ENCODE measurements around the gene FBRSL1.

The FBRSL1 gene

DNA sequence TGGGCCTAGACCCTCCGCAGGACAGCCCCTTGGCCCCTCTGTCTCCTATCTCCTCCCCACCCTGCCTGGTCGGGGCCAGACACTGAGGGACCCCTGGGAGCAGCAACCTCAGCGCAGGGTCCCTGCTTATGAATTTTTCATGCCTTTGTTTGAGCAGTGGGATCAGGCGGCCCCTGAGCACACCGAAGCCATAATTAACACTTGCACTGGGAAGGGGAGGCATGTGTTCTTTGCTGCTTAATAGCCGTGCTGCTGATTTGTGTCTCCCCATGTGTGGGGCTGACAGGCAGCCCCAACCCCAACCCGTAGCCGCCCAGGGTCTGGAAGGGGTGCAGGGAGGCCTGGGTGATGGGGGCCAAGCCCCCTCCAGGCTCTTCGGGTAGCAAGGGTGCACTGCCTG, 52.7 kb downstream of the FBRSL1 start:
- no peak for DNase-seq (ENCODE audit: low read depth)

DNA sequence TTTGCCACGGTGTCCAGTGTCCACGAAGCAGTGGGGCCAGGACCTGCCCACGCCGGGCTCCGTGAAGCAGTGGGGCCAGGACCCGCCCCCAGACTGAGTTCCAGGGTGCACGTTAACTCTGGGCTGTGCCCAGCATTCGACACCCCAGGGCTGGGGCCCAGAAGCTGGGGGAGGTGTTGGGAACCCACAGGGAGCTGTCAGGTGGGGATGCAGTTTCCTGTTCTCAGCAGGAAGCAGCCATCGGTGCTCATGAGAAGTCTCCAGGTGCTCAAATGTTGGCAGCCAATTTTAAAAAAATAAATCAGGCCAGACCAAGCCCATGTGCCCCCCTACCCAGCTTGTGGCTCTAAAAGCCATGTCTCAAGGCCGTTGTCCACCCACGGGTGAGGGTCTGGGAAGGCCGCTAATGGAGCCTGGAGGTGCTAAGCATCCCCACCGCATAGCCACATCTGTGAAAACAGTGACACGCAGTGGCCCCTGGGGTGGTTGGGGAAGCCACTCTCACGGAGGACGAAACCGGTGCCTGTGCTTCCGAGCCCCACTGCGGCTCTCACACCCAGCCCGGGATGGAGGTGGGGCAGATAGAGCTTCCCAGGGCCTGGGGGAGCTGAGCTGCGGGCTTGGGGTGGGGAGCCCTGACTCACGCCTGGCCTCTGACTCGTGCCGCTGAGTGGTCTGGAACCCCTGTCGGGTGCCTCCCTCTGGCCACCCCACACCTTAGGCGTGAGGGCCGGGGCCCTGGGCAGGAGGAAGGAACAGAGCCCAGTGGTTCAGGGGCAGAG, 53.5 kb downstream of the FBRSL1 start:
- no peak for DNase-seq (ENCODE audit: low read depth)

- DNase-seq (ENCODE audit: low read depth), result no peak
Observed at GRCh38 chr12:132544080-132544397, 54.1 kb downstream of the FBRSL1 start.

- DNase-seq (ENCODE audit: low read depth), result no peak
Observed at GRCh38 chr12:132544498-132544897, 54.5 kb downstream of the FBRSL1 start.

DNA sequence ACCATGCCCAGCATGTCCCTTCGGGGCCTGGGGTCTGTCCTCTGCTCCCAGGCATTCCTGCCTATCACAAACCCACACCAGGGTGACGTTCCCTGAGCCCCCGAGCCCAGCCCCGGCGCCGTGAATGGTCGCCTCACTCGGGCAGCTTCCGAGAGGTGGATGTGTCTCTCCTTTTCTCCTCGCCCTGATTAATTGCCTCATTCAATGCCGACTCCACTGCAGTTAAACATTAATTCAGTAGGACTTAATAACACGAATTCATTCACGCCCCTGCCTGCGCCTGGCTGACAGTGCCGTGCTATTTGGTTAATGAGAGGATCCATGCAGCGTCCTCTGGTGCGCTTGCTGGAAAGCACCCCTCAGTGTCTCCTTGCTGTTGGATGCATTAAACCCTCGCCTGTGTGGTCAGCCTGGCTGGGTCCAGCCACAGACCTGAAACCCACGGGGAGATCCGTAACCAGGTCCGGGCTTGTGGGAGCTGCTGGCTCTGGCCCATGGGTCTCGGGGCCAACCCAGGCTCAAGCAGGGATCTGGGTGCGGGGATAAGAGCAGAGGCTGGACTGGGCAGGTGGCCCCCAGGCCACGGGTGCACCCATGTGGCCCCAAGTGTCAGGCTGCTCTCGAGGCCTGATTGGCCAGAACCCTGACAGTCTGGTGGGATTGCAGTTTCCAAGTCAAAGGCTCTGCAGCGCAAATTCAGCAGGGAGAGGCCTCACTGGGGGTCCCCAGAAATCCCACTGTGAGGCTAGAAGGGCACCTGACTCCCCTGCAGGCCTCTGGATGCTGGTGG, 55.4 kb downstream of the FBRSL1 start:
- DNase-seq (ENCODE audit: low read depth), result no peak

- no peak for DNase-seq (ENCODE audit: low read depth)
Observed at GRCh38 chr12:132545955-132546354, 56.0 kb downstream of the FBRSL1 start.

GRCh38 chr12:132546647-132547046, 56.7 kb downstream of the FBRSL1 start:
- no peak for DNase-seq (ENCODE audit: low read depth)

- no peak for DNase-seq (ENCODE audit: low read depth)
Observed at GRCh38 chr12:132547205-132547740, 57.3 kb downstream of the FBRSL1 start.

GRCh38 chr12:132548430-132549058, 58.6 kb downstream of the FBRSL1 start:
- no peak for DNase-seq (ENCODE audit: low read depth)

DNA sequence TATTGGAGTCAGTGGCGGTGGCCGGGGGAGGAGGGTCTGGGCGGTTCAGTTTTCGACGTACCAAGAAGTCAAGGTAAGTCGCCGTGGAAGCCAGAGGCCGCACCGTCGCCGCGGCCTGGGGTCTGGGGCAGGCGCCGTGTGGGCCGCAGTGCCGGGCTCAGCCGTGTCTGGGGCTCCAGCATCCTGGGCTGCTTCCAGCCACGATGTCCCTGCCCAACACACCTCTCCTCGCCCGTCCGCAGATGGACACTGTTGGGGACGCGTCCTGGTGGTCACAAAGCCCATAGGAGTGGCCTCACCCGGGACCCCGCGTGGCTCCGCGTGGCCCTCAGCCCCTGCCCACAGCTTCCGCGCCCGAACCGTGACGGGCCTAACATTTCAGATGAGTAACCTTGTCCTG, 59.1 kb downstream of the FBRSL1 start:
- DNase-seq (ENCODE audit: low read depth), result no peak

DNA sequence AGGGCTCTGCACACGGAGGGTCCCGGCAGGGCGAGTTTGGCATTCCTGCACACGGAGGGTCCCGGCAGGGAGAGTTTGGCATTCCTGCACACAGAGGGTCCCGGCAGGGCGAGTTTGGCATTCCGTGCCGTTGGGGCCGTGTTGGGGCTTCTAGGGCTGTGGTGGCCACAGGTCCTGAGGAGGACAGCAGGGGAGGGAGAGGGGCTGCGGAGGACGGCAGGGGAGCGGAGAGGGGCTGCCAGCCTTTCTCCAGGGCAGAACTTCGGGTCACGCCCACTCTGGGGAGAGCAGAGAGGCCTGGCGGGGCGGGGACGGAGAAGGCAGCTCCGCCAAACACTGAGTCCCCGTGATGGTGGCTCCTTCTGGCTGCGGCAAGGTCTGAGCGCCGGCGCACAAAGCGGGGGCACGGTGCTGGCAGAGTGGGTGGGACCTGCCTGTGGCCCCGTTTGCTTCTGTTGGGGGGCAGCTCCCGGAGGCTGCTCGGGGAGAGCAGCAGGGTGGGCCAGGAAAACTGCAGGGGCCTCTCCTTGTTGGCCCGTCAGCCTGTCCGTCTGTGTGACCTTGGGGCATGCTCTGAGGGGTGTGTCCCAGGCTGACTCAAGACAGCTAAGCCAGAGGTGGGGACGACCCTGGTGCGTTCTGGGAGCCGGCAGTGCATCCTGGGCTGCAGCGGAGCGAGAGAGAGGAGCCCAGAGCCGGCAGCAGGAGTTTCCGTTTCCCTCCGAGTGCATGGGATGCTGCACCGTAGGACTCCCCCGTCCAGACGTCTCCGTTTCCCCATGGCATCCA, 60.3 kb downstream of the FBRSL1 start:
- no peak for DNase-seq (ENCODE audit: low read depth)

DNA sequence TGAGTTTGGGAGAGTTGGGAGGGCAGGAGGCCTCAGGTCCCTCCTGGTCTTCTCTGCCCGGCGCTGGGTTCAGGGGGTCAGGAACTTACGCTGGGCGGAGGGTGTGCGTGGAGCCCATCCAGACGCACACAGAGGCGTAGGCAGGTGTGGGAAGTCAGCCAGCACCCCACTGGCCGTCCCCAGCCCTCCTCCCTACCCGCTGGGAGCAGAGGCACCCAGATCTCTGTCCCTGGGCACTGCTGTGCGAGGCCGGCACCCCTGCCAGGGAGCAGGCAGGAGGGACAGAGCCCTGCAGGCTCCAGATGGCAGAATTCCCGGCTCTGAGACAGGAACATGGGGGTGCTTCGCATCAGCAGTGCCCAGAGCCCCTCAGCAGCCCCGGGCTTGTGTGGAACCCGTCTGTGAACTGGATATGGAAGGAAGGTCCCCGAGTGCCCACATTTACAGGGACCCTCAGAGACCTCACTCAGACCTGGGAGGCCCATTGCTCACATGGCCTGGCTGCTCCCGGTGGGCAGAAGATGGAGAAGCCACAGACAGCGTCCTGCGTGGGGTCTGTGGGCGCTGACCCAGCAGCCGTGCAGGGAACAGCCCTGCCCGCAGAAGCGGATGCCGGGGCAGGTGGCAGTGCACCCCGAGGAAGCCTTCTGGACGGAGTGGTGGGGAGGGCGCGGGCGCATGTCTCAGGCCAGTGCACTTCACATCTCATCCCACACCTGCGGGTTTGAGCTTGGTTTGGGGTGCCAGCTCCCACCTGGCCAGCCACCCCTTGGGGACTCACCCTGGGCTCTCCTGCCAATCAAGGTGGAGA, 61.1 kb downstream of the FBRSL1 start:
- DNase-seq (ENCODE audit: low read depth), result no peak

- no peak for DNase-seq (ENCODE audit: low read depth)
Observed at GRCh38 chr12:132551641-132552031, 61.7 kb downstream of the FBRSL1 start.

DNA sequence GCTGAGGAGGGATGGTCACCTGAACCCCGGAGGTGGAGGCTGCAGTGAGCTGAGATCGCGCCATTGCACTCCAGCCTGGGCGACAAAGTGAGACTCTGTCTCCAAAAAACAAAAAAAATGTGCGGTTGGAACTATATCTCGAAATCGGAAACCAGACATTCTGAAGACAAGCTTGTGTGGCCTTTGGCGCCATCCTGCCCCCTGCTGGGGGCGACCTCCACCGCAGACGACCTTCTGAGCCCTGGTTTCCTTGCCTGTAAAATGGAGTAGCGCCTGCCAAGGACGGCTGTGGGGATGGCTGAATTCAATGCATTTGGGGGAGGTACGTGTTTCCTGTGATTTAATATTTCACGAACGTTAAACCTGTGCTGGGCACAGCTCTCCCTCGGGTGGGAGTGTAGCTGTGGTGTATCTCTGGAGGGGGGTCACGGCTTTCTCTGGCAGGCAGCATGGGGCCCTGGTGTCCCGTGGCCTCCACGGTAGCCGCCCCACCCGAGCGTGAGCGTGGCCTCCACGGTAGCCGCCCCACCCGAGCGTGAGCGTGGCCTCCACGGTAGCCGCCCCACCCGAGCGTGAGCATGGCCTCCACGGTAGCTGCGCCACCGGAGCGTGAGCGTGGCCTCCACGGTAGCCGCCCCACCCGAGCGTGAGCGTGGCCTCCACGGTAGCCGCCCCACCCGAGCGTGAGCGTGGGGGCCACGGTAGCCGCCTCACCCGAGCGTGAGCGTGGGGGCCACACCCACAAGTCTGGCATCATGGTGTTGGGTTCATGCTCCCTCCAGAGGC, 65.1 kb downstream of the FBRSL1 start:
- no peak for DNase-seq (ENCODE audit: low read depth)

DNA sequence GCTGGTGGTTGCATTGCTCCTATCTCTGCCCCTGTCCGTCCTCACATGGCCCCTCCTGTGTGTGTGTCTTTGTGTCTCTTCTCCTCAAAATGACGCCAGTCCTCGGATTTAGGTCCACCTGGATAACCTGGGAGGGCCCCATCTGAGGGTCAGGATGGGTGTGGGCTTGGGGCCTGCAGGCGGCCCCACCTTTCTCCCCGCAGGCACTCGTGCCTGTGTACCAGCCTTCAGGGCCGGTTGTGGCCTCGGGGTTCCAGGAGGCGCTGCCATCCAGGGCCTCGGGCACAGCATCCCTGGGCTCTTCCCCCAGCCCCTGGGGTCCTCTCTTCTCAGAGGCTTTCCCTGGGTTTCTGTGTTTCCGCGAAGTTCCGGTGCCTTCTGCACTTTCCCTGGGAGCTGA, 65.7 kb downstream of the FBRSL1 start:
- DNase-seq (ENCODE audit: low read depth), result no peak

- no peak for DNase-seq (ENCODE audit: low read depth)
Observed at GRCh38 chr12:132556216-132556615, 66.3 kb downstream of the FBRSL1 start.

- DNase-seq (ENCODE audit: low read depth), result no peak
Observed at GRCh38 chr12:132556801-132557200, 66.8 kb downstream of the FBRSL1 start.

- DNase-seq (ENCODE audit: low read depth), result no peak
Observed at GRCh38 chr12:132557291-132558015, 67.5 kb downstream of the FBRSL1 start.

DNA sequence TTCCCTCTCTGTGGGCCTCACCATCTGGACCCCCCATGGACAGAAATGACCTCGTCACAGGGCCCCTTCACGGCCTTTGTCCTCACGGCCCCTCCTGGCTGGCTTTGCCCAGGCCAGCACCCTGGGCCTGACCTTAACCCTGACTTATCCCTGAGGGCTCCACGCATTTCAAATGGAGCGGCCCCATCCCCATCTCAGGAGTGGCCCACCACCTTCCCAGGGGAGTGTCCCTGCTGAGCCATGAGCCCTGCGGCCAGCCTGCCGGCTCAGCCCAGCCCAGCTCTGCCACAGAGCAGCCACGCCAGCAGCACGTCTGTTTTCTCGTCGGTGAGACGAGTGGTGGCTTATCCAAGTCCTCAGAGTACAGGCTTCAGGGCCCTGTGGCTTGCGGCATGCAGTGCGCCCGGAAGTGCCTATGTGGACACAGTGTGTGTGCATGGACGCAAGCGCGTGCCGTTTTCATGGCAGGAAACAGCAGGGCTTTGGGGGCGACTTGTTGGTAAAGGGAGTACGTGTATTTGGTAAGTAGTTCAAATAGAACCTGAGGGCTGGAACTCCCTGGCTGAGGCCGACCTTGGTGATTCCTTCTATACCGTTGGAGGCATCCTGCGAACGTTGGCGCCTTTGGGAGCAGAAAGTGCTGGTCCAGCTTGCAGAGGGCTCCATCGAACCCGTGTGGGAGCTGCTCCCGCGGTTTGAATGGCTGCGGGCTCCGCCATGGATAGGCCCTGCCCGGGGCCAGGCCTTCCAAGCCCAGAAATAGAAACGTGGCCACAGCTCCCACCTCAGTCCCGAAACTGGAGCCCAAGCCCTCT, 68.3 kb downstream of the FBRSL1 start:
- DNase-seq (ENCODE audit: low read depth), result no peak
